Measurements from ENCODE around the gene LIPI.
"Not testable (repeated sequence)": the region's sequence is repeated elsewhere in the genome, so short reads cannot be mapped to it uniquely, and the experiment has no call there.

The LIPI gene

DNA sequence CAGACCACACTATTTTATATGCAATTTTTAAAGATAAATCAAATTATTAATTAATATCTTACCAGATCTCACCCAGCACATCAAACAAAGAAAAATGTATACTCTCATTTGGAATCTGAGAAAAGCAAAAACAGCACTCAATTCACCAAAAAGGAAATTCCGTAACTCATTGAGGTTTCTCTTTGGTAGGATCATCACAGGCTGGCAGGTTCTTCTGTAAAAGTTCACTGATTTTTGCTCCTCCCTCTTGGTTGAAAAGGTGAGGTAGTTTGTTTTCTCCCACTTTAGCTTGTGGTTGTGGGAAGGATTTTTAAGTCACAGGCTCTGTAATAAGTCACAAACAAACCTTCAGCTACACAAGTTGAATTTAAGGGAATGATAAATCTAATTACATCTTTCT lies at the start of gene LIPI:
LIPI (minus strand) TSS at position 218 of the 400 bp plus-strand sequence; CDS start at position 108, 110 bp downstream.
- DNase-seq (ENCODE audit: low spot score) = no peak

DNA sequence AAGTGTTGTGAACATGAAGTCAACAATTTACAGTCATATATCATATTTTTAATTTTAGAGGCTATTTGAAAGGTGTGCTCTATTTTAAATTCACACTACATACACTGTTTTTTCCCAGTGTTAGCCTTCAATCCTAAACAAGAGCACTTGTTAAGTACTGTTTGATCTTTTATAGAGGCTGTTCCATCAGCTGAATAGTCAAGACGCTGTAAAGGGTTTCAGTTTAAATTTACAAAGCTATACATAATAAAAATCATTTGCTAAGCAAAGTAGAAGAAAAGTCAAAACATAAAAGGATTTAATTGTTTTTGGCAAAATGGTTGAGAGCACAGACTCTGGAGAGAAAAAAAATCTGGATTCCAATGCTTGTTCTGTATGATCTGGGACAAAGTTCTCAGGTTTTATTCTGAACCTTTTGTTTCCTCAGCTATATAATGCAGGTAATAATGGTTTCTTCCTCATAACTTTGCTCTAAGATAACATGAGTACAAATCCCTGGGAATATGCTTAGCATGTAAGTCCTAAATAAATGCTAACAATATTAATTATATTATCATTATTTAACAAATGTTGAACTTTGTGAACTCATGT lies 49.5 kb upstream of the LIPI start:
- DNase-seq (ENCODE audit: low spot score) = peak; percentile 18

DNA sequence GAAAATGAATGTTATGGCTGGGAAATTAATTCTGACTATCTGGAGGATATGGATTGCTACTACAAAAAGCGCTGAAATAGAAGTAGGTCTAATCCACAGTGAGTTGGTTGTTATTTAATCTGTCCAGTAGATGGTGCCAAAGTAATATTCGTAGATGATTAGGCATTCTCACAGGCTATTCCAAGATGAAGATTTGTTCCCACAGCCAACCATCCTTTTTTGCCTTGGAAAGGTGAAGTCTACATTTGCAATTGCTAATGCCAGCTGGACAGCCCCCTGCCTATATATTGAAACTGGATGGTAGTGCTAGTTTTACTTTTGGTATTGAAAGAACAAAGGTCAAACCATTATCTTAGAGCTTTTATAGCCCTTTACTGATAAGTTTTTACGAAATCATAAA lies 49.0 kb upstream of the LIPI start:
- DNase-seq (ENCODE audit: low spot score) = peak; percentile 65

DNA sequence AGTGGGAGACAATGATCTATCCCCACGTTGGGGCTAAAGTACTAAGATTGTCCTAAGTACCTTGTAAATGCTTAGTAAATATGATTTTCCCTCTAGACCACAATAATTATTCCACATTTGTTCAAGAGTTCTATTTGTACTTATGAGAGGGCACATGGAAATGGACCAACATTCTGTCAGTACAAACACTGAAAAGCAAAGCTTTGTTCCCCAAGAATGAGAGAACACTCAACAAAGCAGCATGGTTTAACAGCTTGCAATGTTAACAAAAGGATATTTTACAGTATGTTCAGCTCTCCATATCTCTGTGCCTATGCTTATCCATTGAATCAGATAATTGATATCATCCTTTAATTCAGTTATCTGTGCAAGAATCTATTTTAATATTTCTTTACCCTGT lies 40.6 kb upstream of the LIPI start:
- DNase-seq (ENCODE audit: low spot score) = no peak

DNA sequence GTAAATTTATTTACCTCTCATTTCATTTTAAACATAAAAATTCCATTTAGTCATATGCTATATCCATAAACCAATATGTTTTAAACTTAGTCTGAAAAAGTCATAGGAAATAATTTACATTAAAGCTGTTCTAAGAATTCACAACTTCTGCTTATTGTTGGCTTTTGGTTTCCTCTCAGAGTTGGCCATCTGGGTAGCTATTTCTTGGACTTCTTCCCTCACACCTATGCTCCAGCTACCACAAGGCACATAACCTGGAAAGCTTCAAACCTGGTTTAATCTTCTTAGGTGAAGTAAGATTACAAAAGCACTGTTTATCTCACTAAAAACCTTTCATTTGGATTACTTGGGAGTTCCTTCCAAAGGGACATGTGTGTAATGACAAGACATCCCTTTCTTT lies 35.0 kb upstream of the LIPI start:
- no peak for DNase-seq (ENCODE audit: low spot score)

DNA sequence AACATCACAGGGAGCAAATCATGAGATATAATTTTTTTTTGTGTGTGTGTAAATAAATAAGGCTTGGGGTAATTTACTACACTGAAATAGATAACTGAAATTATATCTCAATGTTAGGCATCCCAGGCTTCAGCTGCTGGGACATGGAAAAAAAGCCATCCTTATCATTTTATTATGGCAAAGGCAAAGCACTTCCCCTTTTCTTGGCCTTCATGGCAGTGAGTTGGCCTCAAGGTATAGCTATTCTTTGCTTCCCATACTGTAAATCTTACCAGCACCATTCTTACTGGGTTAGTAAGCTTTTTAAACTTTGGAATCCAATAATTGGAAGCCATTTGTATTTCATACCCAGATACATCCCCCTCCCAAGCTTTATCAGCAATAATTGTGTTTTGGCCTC lies 34.2 kb upstream of the LIPI start:
- DNase-seq (ENCODE audit: low spot score) = no peak

DNA sequence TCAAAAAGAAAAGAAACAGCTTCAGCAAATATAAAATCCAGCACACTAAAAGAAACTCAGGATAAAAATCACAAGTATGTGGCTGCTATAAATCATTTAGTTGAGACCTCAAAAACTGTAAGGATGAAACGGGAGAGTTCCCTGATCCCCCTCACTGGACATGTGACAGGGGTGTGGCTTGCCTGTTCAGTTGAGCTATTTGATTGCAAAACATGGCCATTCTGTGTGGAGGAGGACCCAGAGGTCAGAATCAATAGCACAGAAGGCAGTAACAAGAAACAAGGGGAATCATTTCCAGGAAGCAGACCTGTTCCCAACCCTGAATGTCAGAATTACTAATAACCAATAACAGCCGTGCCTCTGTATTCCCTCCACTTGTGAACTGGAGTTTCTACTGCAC lies 33.1 kb upstream of the LIPI start:
- no peak for DNase-seq (ENCODE audit: low spot score)

DNA sequence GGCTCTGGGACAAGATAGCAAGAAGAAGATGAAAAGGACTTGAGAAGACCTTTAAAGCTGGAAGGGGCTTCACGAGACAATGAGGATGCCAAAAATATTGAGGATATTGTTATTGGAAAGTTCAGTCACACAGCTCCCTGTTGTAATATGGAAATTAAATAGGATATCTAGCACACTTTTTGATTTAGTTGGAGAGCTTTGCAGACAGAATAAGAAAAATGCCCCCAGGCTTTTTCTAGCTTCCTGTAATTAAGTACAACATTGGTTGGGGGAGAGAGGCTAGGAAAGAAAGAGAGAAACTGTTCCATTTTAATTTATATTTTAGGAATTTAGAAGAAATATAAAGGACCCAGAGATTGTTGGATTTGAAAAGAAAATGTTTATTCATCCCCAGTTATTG lies 32.7 kb upstream of the LIPI start:
- no peak for DNase-seq (ENCODE audit: low spot score)

DNA sequence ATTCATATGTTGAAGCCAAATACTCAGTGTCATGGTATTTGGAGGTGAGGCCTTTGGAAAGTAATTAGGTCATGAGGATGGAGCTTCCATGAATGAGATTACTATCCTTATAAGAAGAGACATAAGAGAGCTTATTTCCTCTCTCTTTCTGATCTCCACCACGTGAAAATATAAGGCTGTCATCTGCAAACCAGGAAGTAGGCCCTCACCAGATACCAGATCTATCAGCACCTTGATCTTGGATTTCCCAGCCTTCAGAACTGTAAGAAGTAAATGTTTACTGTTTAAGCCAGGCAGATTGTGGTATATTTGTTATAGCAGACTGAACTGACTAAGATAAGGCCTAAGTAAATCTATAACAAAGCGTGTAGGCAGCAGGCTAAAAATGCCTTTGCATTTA lies 30.5 kb upstream of the LIPI start:
- no peak for DNase-seq (ENCODE audit: low spot score)

DNA sequence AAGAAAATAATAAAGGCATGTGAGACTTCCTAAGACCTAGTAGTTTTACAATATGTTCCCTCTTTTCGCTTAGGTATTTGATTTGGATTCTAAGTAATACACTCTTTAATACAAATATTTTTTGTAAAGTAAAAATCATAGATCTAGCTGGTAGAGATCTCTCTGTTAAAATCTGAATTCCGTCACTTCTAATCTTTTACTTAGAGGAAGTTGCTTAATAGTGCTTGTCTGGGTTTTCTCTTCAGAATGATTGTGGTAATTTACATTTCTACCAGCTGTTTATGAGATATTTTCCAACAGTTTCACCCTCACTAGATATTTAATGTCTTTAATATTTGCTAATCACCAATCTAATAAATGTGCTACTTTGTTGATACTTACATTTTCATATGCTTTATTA lies 28.5 kb upstream of the LIPI start:
- DNase-seq (ENCODE audit: low spot score) = no peak

DNA sequence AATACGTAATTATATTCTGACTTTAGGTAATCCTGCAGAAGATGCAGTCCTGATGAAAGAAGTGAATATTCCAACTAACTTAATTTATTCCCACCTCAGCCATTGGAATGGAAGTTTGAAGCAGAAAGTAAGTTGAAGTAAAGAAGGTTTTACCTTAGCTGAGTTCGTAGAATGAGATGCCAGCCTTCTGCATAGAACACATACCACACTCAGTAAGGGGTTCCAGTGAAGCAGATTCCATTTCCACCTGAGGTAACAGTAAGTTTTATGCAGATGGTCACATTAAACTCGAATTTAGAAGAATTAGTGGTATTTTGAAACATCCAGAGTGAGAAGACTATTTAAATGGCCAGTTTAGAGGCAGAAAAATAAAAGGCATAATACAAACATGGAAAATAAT lies 25.4 kb upstream of the LIPI start:
- DNase-seq (ENCODE audit: low spot score) = no peak

DNA sequence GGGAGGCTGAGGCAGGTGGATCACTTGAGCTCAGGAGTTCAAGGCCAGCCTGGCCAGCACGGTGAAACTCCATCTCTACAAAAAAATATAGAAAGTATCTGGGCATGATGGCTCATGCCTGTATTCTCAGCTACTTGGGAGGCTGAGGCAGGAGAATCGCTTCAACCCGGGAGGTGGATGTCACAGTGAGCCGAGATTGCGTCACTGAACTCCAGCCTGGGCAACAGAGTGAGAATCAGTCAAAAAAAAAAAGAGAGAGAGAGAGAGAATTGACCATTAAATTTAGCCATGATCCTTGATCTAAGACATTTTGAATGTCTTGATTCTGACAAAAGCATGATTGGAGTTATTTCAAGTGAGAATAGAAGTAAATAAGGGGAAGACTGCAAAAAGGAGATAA lies 24.3 kb upstream of the LIPI start:
- no peak for DNase-seq (ENCODE audit: low spot score)

DNA sequence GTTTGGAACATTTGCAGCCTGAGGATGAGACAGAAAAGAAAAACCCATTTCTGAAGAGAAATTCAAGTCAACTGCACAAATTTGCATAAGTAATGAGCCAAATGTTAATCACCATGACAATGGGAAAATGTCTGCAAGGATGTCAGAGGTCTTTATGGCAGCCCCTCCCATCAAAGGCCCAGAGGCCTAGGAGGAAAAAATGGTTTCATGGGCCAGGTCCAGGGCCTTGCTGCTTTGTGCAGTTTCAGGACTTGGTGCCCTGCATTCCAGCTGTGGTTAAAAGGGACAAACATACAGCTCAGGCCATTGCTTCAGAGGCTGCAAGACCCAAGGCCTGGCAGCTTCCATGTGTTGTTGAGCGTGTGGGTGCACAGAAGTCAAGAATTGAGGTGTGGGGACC lies 18.6 kb upstream of the LIPI start:
- no peak for DNase-seq (ENCODE audit: low spot score)

DNA sequence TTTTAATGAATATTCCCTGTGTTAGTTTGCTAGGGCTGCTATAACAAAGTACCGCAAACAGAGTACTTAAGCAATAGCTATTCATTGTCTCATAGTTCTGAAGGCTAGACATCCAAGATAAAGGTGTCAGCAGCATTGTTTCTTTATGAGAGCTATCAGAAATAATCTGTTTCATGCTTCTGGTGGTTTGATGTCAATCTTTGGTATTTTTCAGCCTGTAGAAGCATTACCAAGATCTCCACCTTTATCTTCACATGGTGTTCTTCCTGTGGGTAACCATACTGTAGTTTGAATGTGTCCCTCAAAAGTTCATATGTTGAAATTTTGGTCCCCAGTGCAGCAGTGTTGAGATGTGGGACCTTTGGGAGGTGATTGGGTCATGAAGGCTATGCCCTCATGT lies 12.6 kb upstream of the LIPI start:
- no peak for DNase-seq (ENCODE audit: low spot score)

DNA sequence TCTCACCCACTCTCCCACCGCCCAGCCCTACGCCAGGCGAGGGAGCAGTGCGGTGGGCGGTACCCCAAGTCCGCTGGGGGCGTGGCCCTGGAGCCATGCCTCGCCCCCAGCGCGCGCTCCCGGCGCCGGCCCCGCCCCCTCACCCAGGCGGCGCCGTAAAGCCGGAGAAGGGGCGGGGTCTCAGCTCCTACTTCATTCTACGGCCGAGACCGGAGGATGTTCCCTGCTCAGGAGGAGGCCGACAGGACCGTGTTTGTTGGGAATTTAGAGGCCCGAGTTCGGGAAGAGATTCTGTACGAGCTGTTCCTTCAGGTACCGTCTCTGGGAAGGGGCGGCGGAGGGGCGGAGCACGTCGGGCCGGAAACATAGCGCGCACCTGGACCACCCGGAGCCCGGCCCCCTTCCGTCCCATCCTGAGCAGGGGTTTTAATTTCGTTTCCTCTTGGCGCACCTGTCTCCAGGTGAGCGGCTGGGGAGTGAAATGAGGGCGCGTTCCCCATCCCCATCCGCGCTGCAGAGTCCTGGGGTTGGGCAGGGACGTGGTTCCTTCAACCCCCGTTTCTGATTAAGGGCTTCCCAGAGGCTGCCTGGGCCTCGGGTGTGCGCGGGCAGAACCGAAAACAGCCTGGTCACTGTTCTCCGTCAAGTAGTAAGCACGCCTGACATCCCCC lies 5.4 kb upstream of the LIPI start, which contains the start of gene RBM11:
RBM11 (plus strand) TSS at position 187 of the 671 bp plus-strand sequence; CDS start at position 217, 30 bp downstream.
- peak; percentile 75 for DNase-seq (ENCODE audit: low spot score)

DNA sequence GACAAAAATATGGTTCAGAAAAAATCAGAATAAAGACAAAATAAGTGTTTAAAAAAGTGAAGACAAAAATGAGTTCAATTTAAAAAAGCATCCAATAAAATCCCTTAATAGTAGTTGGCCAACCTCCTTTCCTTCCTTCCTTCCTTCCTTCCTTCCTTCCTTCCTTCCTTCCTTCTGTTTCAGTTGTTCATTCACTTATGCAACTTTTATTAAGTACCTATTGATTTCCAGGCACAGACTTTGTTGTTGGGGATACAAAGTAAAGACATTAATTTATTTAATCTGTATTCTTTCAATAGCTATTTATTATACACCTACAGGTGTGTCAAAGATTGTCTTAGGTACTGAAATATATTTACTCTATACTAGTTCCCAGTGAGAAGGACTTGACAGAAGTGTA lies 2.4 kb upstream of the LIPI start:
- no peak for DNase-seq (ENCODE audit: low spot score)

DNA sequence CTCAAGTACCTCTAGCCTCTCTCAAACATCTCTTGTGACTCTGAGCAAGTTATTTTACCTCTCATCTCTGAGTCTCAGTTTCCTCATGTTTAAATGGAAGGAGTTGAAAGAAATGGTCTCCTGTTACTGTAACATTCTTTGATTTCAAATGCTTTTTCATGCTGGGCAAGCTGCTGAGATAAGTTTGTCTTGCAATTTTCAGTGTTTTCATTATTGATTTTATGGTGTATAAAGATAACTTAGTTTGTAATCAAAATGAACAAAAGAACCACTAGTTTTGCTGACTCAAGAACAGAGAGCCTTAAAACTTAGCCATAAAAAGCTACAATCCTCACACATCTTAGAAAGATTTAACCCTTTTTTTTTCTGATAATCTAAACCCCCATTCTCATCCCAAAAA lies 4.5 kb downstream of the LIPI start:
- DNase-seq (ENCODE audit: low spot score) = no peak

DNA sequence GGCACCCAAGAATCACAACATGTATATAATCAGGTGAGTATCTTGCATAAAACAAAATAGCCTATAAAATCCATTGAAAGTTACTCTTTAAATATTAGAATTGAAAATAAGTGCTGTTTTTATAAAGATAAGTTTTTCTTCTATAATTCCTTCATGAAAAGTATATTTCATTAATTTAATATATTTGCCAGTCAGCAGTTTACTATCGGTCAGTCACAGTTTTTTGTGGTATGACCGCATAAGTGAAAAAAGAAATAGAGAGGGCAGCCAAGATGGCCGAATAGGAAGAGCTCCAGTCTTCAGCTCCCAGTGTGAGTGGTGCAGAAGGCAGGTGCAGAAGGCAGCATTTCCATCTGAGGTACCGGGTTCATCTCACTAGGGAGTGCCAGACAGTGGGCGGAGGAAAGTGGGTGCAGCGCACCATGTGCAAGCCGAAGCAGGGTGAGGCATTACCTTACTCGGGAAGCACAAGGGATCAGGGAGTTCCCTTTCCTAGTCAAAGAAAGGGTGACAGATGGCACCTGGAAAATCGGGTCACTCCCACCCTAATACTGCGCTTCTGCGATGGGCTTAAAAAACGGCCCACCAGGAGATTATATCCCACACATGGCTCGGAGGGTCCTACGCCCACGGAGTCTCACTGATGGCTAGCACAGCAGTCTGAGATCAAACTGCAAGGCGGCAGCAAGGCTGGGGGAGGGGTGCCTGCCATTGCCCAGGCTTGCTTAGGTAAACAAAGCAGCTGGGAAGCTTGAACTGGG lies 44.1 kb downstream of the LIPI start:
- DNase-seq (ENCODE audit: low spot score) = not testable (repeated sequence)

DNA sequence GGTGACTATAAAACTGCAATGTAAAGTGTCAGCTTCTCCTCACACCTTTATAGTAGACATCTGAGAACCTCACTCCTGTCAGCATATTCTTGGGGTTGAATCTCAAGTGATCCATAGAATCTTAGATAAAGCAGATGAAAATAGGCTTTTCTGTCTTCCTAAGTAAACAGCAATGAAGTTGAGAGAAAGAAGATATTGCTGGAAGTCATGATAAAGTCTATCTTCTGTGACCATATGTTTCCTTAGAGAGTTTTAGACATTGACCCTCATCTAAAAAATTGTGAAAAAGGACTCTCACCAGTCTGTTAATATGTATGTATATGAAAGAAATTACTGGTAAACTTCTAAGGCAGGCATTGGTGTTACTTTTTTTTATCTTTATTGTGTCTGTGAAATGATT lies 66.8 kb downstream of the LIPI start:
- no peak for DNase-seq (ENCODE audit: low spot score)

DNA sequence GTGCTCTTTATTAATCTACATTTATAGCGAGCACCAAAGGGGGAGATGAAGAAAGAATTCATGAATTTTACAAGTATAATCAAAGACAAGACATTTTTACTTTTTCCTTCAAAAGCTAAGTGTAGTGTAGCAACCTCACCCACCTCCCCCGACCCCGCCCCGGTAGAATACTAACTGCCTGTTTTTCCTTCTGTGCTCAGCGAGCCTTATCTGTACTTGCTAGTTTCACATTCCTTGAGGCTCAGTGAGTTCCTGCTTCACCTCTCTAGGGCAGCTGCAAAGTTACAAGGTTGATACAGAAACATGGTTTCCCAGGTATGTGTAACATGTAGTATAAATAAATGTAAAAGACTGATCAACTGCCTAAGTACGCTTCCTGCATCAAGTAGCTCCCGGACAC lies 86.5 kb downstream of the LIPI start:
- DNase-seq (ENCODE audit: low spot score) = no peak

DNA sequence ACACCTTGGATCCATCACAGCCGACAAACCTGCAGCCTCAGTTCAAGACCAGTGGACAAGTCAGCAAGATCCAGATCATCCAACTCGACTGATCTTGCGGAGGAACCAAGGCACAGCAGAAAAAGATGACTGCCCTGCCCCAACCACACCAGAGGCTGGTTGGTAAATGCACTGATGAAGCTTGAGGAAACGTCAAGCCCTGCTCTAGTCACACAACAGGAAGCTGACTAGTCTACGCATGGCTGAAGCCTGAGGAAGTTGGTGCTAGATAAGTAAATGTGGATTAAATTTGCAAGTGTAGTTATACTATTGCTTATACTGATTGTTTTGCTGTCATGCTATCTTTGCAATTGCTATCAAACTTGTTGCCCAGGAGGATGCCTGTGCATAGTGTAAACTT lies 89.0 kb downstream of the LIPI start:
- no peak for DNase-seq (ENCODE audit: low spot score)

DNA sequence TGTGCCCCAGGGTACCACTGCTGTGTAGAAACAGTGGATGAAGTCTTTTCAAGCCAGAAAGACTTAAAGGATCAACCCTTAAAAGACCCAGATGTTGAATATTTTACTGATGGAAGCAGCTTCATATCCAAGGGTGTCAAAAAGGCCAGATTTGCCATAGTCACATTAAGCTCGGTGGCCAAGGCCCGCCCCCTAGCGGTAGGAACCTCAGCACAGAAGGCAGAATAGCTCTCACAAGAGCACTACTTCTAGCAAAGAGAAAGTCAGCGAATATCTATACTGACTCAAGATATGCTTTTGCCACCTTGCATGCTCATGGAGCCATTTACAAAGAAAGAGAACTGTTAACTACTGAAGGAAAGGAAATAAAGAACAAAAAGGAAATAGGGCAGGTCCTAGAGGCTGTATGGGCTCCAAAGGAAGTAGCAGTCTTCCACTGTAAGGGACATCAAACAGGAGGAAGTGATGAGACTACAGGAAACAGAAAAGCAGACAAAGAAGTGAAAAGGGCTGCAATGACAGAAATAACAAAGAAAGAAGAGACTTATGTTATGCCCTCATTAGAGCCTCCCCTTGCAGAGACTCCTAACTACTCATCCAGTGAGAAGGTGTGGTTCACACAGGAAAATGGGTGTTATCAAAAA lies 90.5 kb downstream of the LIPI start:
- peak; percentile 12 for DNase-seq (ENCODE audit: low spot score)

DNA sequence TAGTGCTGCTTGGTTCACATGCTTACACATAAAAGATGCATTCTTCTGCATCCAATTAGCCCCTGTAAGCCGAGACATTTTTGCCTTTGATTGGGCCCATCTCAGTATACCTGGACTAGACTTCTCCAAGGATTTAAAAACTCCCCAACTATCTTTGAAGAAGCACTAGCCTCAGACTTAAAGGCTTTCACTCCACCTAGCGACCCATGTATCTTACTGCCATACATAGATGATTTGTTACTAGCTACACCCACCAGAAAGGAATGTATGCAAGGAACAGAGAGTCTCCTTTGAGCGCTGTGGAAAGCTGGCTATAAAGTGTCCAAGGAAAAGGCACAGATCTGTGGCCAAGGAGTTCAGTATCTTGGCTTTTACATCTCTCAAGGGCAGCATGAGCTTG lies 91.7 kb downstream of the LIPI start:
- DNase-seq (ENCODE audit: low spot score) = no peak

All from LoVo (cell line).